HT-29 (cell line): Measurements from ENCODE around the gene GFRA4. TPM values are rescaled to one million over a fixed set of nuclear protein-coding genes. Genes with fewer than 3 reads are reported as not detected.
A peak's percentile ranks its signal among the peaks of the same experiment; 100 is the strongest.

Experiments
- DNase-seq: peaks from one replicate; pipeline ENCODE4 v3.0.0-alpha.2; 2015; ENCODE audit warnings: low spot score
- total RNA-seq: library from RNA; depleted of rRNA; stranded (reverse); fragments of >200 nt; shearing (Covaris generic); gene quantifications from 2 replicates; pipeline ENCODE4 v1.2.3, GENCODE V29; 2014

Gene GFRA4
- total RNA-seq, 1 experiment from 2014 or later, result not detected

GRCh38 chr20:3674447-3674846, 11.2 kb upstream of the GFRA4 start:
- no peak for DNase-seq

- DNase-seq, result no peak
These were observed 10.2 kb upstream of the GFRA4 start for GRCh38 chr20:3673221-3674070.

GRCh38 chr20:3672547-3673171, 9.5 kb upstream of the GFRA4 start:
- DNase-seq, result no peak

GRCh38 chr20:3671986-3672546, 8.9 kb upstream of the GFRA4 start:
- DNase-seq, result no peak

GRCh38 chr20:3670945-3671344, 7.7 kb upstream of the GFRA4 start:
- DNase-seq, result no peak

- peak; percentile 25 for DNase-seq
These were observed 7.3 kb upstream of the GFRA4 start for GRCh38 chr20:3670511-3670910.

GRCh38 chr20:3669710-3670367, 6.6 kb upstream of the GFRA4 start:
- DNase-seq, result no peak

- DNase-seq, result no peak
These were observed 4.3 kb upstream of the GFRA4 start for GRCh38 chr20:3667434-3668037.

- no peak for DNase-seq
These were observed 659 bp upstream of the GFRA4 start for GRCh38 chr20:3663858-3664257.

- DNase-seq, result no peak
These were observed 1.2 kb downstream of the GFRA4 start for GRCh38 chr20:3661814-3662665.

- no peak for DNase-seq
These were observed 2.0 kb downstream of the GFRA4 start for GRCh38 chr20:3661060-3661813.

- DNase-seq, result no peak
These were observed 2.7 kb downstream of the GFRA4 start for GRCh38 chr20:3660262-3661059.

GRCh38 chr20:3659492-3660261, 3.5 kb downstream of the GFRA4 start:
- DNase-seq, result no peak

GRCh38 chr20:3658716-3659491, 4.3 kb downstream of the GFRA4 start:
- DNase-seq, result no peak

GRCh38 chr20:3658019-3658715, 5.0 kb downstream of the GFRA4 start:
- DNase-seq, result no peak

GRCh38 chr20:3655131-3655405, 8.1 kb downstream of the GFRA4 start:
- no peak for DNase-seq
